GM12801 (cell line): ENCODE measurements around the gene SMG6.

Experiments used
- TF ChIP-seq, protein P1 (sequence below): IDR thresholded peaks from one replicate; pipeline ENCODE4 v1.5.1; 2011; ENCODE audit warnings: control low read depth; ENCODE audit not compliant: insufficient read length; ENCODE audit errors: extremely low read depth

SMG6 gene

GRCh38 chr17:2077040-2077439, 226.5 kb downstream of the SMG6 start:
- TF ChIP-seq, protein P1, sequence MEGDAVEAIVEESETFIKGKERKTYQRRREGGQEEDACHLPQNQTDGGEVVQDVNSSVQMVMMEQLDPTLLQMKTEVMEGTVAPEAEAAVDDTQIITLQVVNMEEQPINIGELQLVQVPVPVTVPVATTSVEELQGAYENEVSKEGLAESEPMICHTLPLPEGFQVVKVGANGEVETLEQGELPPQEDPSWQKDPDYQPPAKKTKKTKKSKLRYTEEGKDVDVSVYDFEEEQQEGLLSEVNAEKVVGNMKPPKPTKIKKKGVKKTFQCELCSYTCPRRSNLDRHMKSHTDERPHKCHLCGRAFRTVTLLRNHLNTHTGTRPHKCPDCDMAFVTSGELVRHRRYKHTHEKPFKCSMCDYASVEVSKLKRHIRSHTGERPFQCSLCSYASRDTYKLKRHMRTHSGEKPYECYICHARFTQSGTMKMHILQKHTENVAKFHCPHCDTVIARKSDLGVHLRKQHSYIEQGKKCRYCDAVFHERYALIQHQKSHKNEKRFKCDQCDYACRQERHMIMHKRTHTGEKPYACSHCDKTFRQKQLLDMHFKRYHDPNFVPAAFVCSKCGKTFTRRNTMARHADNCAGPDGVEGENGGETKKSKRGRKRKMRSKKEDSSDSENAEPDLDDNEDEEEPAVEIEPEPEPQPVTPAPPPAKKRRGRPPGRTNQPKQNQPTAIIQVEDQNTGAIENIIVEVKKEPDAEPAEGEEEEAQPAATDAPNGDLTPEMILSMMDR = no peak

DNA sequence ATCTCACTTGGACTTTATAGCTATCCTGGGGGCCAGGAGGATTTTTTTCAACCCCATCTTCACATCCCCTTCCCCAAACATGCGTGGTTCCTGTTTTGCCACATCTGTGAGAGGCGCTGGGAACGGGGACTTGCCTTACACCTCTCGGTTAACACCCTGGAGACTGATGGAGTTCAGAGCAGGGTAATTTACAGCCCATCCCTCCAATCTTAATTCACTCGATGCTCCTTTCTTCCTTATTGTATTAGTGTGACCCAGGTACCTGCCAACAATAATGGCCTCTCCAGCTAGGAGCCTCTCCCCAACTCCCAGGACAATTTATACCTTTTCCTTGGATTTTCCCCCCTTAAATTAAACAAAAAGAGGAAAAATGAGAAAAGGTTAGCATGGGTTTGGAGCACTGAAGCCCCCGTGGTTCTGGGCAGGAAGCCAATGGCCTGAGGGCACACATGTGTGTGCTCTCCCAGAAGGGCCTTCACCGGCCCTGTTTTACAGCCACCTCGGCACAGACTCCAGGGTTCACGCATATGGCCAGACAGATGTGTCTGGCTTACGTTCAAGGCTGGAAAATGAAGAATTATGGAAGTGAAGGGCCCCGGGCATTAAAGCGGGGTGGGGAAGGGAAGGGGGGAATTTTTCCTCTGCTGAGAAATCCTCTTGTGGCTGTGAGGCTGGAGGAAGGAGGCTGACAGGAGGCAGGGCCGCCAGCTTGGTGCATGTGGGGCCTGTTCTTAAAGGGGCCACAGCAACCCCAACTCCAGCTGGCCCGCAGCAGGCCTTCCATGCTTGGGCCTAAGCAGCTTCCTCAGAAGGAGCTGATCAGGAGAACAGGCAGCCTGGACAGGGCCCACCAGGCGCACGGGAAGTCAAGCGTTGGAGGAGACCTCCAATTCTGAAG, 227.2 kb downstream of the SMG6 start:
- TF ChIP-seq, protein P1 = no peak

DNA sequence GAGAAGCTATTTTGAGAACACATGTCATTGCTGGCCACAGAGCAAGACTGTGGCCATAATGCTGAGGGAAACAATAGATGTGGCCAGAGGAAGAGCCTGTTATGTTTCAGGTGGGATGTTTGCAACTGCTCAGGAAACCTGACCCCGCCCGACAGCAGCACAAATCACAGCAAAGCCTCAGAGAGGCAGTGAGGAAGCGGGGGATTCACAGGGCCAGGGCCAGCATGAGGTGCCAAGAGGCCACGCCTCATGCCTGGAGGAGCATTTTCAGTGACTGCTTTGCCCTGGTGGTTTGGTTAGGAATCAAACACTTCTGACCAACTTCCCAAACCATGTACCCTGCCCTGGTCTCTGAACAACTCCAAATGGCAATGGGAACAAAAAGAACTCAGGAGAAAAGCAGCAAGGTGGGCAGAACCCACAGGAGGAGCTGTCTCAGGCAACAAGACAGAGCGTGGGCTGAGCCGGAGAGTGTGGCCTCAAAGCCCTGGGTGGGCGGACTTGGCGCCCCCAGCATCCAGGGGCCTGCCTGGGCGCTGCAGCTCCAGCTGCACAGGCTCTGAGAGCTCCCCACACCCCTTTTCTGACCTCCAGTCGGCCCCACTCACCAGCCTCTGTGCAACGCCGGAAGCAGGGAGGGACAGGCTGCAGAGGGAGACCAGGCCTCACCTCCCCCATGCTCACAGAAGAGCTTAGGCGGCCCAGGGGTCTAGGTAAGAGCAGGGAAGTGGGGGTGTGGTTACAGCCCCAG, 228.1 kb downstream of the SMG6 start:
- TF ChIP-seq, protein P1 = no peak

- TF ChIP-seq, protein P1 = no peak
These were observed 228.7 kb downstream of the SMG6 start for GRCh38 chr17:2074919-2075318.

DNA sequence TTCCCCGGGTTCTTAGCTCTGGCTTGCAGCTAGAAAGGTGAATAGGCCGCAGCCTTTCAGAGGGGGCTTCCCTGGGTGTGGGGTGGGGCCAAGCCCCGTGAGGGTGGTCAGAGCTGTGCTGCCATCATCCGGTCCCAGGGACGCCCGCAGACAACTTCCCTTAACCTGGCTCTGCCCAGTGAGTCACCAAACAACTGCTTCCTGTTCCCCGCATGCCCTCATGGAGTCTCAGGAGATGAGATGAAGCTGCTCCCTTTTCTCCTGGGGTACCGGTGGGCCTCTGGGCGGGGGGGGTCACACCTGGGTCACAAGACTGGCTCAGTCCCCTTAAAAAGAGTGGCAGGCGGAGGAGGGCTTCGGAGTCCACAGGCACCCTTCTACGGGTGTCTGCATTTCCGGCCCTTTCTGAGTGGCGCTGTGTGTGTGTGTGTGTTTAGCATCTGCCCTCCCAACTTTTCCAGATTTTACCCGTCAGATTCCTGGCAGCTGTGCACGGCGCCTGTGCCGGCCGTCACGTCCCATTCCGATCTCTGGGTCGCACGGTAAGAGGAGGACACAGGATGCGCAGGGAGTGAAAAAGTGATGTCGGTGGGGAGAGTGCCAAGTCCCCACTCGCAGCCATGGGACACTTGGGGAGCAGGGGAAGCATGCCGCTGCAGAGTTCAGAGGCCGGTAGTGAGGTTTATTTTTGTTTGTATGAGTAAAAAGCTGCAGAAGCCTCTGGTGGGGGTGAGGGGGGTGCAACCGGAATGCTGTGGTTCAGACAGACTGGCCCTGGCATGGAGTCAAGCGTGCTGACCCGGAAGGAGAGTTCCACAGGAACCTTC, 231.9 kb downstream of the SMG6 start:
- TF ChIP-seq, protein P1 = no peak

DNA sequence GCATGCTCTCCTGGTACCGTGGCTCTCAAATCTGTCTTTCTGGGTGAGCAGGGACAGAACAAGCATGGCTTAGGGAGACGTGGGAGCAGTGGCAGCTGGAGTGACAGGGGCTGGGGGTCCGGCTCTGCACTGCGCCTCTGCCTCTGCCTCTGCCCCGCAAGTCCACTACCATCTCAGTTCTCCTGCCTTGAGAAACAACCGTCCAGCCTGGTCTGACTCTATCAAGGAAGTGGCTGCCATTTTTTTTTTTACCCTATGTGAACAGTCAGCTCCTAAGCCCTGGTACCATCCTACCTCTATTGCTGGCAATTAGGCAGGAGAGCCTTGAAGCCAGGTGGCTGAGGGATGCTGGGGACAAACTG, 232.6 kb downstream of the SMG6 start:
- TF ChIP-seq, protein P1 = no peak

GRCh38 chr17:2070241-2071023, 233.2 kb downstream of the SMG6 start:
- TF ChIP-seq, protein P1 = no peak
